Sigmoid colon (tissue), 7 donors: ENCODE data around the gene MNAT1. TPM values are rescaled to one million over a fixed set of nuclear protein-coding genes. Genes with fewer than 3 reads are reported as not detected.
"Not testable (repeated sequence)": the region's sequence is repeated elsewhere in the genome, so short reads cannot be mapped to it uniquely, and the experiment has no call there.

Experiments
- DNase-seq: peaks from one replicate; pipeline ENCODE4 v3.0.0-alpha.2; 2019
- H3K27ac ChIP-seq, 4 donors: fragments of 200-600 bp; sonication (generic); one replicate each; pipeline ENCODE4 v1.5.1; 2016 to 2019; ENCODE audit warnings: mild to moderate bottlenecking in 1 of 4
- H3K27me3 ChIP-seq, 3 donors: fragments of 200-600 bp; sonication (generic); one replicate each; pipeline ENCODE4 v1.5.1; 2019; ENCODE audit warnings: mild to moderate bottlenecking in 1 of 3
- H3K36me3 ChIP-seq, 4 donors: fragments of 200-600 bp; sonication (generic); one replicate each; pipeline ENCODE4 v1.5.1; 2016 to 2019
- H3K4me1 ChIP-seq, 4 donors: fragments of 200-600 bp; sonication (generic); one replicate each; pipeline ENCODE4 v1.5.1; 2017 to 2019
- H3K4me3 ChIP-seq, 4 donors: fragments of 200-600 bp; sonication (generic); one replicate each; pipeline ENCODE4 v1.5.1; 2017 to 2019; ENCODE audit warnings: mild to moderate bottlenecking in 2 of 4, moderate library complexity in 1 of 4
- H3K9me3 ChIP-seq, 4 donors: fragments of 200-600 bp in 3 of 4; sonication (generic) in 3 of 4; one replicate each; pipeline versions ENCODE4 v1.5.1 to v1.6.1; 2013 to 2019
- EP300 ChIP-seq, 4 donors: sonication (generic); formaldehyde crosslinking; IDR thresholded peaks; one replicate each; pipeline ENCODE4 v1.6.1; 2017; ENCODE audit warnings: antibody characterized with exemption in 4 of 4
- POLR2A ChIP-seq, 2 donors: fragments of 450-650 bp; IDR thresholded peaks; one replicate each; pipeline ENCODE4 v1.6.1; 2016; ENCODE audit warnings: antibody characterized with exemption in 2 of 2, mild to moderate bottlenecking in 2 of 2, moderate library complexity in 2 of 2
- POLR2AphosphoS5 ChIP-seq, 4 donors: sonication (generic); formaldehyde crosslinking; IDR thresholded peaks; one replicate each; pipeline ENCODE4 v1.6.1; 2017; ENCODE audit warnings: antibody characterized with exemption in 4 of 4
- WGBS, 2 donors: extraction: QIAGEN DNeasy Blood & Tissue Kit; methylation state at CpG; one replicate each; pipeline ENCODE4 v1.1.7; 2013; 5-methylcytosine and 5-hydroxymethylcytosine counted together
- intact Hi-C: fragments of 100-400 bp; cut with DNase I; formaldehyde crosslinking; loops from one replicate; pipeline ENCODE4 v1.15.1; 2023
- polyA plus RNA-seq, 3 donors: library from polyadenylated mRNA; stranded (reverse); fragments of 200-250 nt; gene quantifications; one replicate each; pipeline ENCODE4 v1.2.3, GENCODE V29; 2013
- total RNA-seq, 4 donors: library from RNA; depleted of rRNA; stranded (reverse); fragments of >200 nt; gene quantifications; one replicate each; pipeline ENCODE4 v1.1.0, GENCODE V29; 2016
- TF ChIP-seq, protein P1 (sequence below), 4 experiments: fragments of 450-650 bp in 3 of 4; fragments of 200-600 bp in 1 of 4; IDR thresholded peaks; one replicate each; pipeline ENCODE4 v1.5.1; 2016 to 2019; ENCODE audit warnings: antibody characterized with exemption in 4 of 4, mild to moderate bottlenecking in 3 of 4, moderate library complexity in 2 of 4
- donor health status: healthy with polysubstance abuse.
- donor health status: Bipolar disorder and iron deficiency.
- donor health status: healthy.

MNAT1 gene
- total and polyA plus RNA-seq, 7 donors = 9.5 to 65.0 (median 22.4) TPM

DNA sequence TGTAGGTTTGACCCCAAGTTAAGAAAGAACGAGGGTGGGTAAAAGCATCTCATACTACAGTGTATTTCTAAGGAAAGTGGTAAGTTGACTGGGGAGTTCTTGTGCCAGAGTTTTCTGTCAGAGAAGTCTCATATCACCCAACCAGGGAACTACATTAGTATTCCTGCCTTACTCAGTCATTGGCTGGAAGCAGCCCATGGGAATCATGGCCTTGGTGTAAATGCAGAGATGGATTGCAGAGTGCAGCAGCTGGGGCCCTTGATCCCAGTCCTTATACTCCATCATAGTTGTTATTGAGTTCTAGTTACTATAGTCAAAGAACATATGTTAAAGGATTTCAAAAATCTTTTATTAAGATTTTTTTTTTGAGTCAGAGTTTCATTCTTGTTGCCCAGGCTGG is 105.8 kb downstream of the MNAT1 start:
- Histone ChIP-seq H3K36me3 (peaks cover 0 to 29% (median 5%) of the 10 kb centered on the region in 4 donors), H3K4me3 (no peak overlapping the region), H3K27ac (no peak overlapping the region), H3K27me3 (no peaks in the 10 kb centered on the region), H3K4me1 (no peaks in the 10 kb centered on the region), H3K9me3 (peaks cover 0 to 3% (median 0%) of the 10 kb centered on the region in 4 donors)
- intact Hi-C loops = no loop called here
- 96 to 98% methylated on average over 1 of the region's 1 CpG for WGBS, 2 donors
- TF ChIP-seq POLR2AphosphoS5 (IDR thresholded peaks at IDR 0.05) = no peak
- no peak for TF ChIP-seq EP300 (IDR thresholded peaks at IDR 0.05)
- no peak for DNase-seq

GRCh38 chr14:60845523-60845922 is 111.0 kb downstream of the MNAT1 start:
- H3K27ac ChIP-seq = no peak overlapping the region
- TF ChIP-seq POLR2A (IDR thresholded peaks at IDR 0.05) (no peak), EP300 (IDR thresholded peaks at IDR 0.05) (no peak), POLR2AphosphoS5 (IDR thresholded peaks at IDR 0.05) (no peak)
- TF ChIP-seq, protein P1, sequence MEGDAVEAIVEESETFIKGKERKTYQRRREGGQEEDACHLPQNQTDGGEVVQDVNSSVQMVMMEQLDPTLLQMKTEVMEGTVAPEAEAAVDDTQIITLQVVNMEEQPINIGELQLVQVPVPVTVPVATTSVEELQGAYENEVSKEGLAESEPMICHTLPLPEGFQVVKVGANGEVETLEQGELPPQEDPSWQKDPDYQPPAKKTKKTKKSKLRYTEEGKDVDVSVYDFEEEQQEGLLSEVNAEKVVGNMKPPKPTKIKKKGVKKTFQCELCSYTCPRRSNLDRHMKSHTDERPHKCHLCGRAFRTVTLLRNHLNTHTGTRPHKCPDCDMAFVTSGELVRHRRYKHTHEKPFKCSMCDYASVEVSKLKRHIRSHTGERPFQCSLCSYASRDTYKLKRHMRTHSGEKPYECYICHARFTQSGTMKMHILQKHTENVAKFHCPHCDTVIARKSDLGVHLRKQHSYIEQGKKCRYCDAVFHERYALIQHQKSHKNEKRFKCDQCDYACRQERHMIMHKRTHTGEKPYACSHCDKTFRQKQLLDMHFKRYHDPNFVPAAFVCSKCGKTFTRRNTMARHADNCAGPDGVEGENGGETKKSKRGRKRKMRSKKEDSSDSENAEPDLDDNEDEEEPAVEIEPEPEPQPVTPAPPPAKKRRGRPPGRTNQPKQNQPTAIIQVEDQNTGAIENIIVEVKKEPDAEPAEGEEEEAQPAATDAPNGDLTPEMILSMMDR (IDR thresholded peaks at IDR 0.05) = no peak
- no peaks in the 10 kb centered on the region for H3K4me1 ChIP-seq
- no peaks in the 10 kb centered on the region for H3K27me3 ChIP-seq
- intact Hi-C loops = no loop called here
- peaks cover 0 to 7% (median 3%) of the 10 kb centered on the region in 4 donors for H3K9me3 ChIP-seq
- WGBS, 2 donors = 53 to 81% methylated on average over 1 of the region's 1 CpG
- DNase-seq = no peak
- H3K36me3 ChIP-seq = no peaks in the 10 kb centered on the region
- H3K4me3 ChIP-seq = no peak overlapping the region

- Histone ChIP-seq H3K27me3 (no peaks in the 10 kb centered on the region), H3K36me3 (peaks cover 0 to 5% (median 0%) of the 10 kb centered on the region in 4 donors), H3K9me3 (peaks cover 0 to 7% (median 3%) of the 10 kb centered on the region in 4 donors), H3K4me3 (no peak overlapping the region), H3K4me1 (no peaks in the 10 kb centered on the region), H3K27ac (no peak overlapping the region)
- no peak for TF ChIP-seq EP300 (IDR thresholded peaks at IDR 0.05)
- TF ChIP-seq, protein P1 (IDR thresholded peaks at IDR 0.05) = no peak
- TF ChIP-seq POLR2A (IDR thresholded peaks at IDR 0.05) = no peak
- TF ChIP-seq POLR2AphosphoS5 (IDR thresholded peaks at IDR 0.05) = no peak
- intact Hi-C loops = no loop called here
- WGBS, 2 donors = 99 to 100% methylated on average over 2 of the region's 2 CpGs
- no peak for DNase-seq
Measured at GRCh38 chr14:60848066-60848465, 113.5 kb downstream of the MNAT1 start.

DNA sequence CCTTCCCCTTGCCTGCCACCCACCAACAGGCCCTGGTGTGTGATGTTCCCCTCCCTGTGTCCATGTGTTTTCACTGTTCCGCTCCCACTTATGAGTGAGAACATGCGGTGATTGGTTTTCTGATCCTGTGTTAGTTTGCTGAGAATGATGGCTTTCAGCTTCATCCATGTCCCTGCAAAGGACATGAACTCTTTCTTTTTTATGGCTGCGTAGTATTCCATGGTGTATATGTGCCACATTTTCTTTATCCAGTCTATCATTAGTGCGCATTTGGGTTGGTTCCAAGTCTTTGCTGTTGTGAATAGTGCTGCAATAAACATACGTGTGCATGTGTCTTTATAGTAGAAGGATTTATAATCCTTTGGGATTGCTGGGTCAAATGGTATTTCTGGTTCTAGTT is 117.1 kb downstream of the MNAT1 start:
- H3K27me3 ChIP-seq, DNase-seq, H3K4me3 ChIP-seq, intact Hi-C loops, H3K4me1 ChIP-seq, H3K27ac ChIP-seq, H3K9me3 ChIP-seq: not testable (repeated sequence)
- peaks cover 0 to 12% (median 5%) of the 10 kb centered on the region in 4 donors for H3K36me3 ChIP-seq
- 89 to 96% methylated on average over 5 of the region's 5 CpGs for WGBS, 2 donors

DNA sequence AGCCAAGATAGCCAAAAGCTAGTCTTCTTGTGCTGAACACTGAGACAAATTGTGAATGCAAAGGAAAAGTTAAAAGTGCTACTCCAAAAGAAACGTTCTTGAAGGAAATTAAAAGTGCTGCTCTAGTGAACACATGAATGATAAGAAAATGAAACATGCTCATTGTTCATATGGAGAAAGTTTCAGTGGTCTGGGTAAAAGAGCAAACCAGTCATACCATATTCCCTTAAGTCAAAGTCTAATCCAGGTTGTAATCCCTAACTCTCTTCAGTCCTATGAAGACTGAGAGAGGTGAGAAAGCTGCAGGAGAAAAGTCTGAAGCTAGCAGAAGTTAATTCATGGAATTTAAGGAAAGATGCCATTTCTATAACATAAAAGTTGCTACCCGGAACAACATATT is 121.5 kb downstream of the MNAT1 start:
- intact Hi-C loops = no loop called here
- H3K4me3 ChIP-seq = no peak overlapping the region

More for the DNA sequence above, 121.5 kb downstream of the MNAT1 start:
- Histone ChIP-seq H3K36me3 (peaks cover 0 to 12% (median 5%) of the 10 kb centered on the region in 4 donors), H3K27ac (no peak overlapping the region), H3K27me3 (no peaks in the 10 kb centered on the region), H3K4me1 (no peaks in the 10 kb centered on the region), H3K9me3 (peaks cover 0 to 2% (median 0%) of the 10 kb centered on the region in 4 donors)
- WGBS, 2 donors = 85 to 87% methylated on average over 2 of the region's 2 CpGs
- DNase-seq = no peak
- TF ChIP-seq EP300 (IDR thresholded peaks at IDR 0.05) (no peak), POLR2AphosphoS5 (IDR thresholded peaks at IDR 0.05) (no peak), POLR2A (IDR thresholded peaks at IDR 0.05) (no peak)
- TF ChIP-seq, protein P1 (IDR thresholded peaks at IDR 0.05) = no peak
